GM18951 (cell line): Measurements from ENCODE around the gene GALNS.

Experiments
- POLR2A ChIP-seq: IDR thresholded peaks from 4 replicates; pipeline ENCODE4 v1.6.1; 2011; ENCODE audit warnings: mild to moderate bottlenecking; ENCODE audit not compliant: insufficient read length, insufficient read depth; ENCODE audit errors: extremely low read depth
- in situ Hi-C: fragments of 300-500 bp; cut with MboI; formaldehyde crosslinking; loops from one replicate; pipeline ENCODE4 v1.12.0; 2022; ENCODE audit warnings: low sequenced_read_pairs, mixed read lengths, inconsistent platforms; ENCODE audit not compliant: unreplicated experiment

Gene GALNS

DNA sequence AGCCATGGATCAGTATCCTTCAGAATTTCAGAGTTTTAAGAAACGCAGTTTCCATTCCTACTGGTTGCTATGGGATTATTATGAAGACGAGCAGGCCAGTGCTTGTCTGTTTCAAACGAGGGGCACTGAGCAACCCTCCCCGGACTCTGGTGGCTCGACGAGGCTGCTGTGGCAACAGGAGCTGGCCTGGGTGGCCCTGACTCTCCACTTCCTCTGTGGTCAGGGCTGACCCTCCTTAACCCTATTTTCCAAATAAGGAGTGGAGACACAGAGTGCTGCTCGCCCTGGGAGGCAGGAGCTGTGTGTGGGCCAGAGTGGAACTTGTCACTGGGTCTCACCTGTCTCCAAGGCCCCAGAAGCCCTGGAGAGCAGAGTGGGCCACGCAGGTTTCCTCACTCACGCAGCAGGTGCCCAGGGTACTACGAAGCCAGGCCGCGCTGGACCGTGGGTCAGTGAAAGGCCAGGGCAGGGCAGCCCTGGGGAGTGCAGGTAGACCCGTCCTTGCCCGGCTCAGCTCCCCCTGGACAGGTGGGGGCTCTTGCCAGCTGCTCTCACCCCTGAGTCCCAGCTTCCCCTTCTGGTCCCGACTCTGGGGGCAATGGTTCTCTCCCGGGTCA lies 3.3 kb downstream of the GALNS start:
- in situ Hi-C loops = no loop called here

DNA sequence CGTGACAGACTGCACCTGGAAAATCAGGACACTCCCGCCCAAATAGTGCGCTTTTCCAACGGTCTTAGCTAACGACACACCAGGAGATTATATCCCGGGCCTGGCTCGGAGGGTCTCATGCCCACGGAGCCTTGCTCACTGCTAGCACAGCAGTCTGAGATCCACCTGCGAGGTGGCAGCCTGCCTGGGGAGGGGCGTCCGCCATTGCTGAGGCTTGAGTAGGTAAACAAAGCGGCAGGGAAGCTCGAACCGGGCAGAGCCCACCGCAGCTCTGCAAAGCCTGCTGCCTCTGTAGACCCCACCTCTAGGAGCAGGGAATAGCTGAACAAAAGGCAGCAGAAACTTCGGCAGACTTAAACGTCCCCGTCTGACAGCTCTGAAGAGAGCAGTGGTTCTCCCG lies 5.1 kb downstream of the GALNS start:
- in situ Hi-C loops = no loop called here
- TF ChIP-seq POLR2A = no peak

More for the DNA sequence above, 3.3 kb downstream of the GALNS start:
- no peak for TF ChIP-seq POLR2A

DNA sequence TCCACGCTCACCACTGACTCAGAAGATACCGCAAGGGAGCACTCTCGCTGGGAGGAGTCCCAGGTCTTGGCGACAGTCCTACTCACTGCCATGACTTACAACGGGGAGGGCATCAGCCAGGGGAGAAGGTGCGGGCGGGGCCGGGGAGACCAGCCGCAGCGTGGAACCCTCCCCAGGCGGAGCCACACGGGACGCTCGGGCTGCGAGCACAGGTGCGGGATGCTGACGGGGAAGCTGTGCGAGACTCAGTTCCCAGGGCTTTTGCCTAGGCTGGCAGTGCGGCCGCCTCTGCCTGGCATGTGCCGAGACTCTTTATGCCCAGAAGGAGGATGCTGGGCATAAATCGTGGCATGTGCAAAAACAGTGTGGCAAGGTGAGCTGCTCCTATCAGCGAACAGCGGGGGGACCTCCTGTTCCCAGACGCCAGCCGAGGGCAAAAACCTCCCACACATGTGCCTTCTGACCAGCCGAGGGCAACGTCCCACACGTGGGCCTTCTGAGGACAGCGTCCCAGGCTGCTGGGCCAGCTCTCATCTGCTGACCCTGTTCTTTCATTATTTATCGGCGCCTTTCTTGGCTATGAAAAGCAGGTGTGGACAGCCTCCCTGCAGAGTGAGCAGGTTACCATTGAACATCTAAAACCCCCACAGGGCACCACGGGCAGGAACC lies 6.1 kb downstream of the GALNS start:
- TF ChIP-seq POLR2A = no peak
- in situ Hi-C loops = no loop called here

DNA sequence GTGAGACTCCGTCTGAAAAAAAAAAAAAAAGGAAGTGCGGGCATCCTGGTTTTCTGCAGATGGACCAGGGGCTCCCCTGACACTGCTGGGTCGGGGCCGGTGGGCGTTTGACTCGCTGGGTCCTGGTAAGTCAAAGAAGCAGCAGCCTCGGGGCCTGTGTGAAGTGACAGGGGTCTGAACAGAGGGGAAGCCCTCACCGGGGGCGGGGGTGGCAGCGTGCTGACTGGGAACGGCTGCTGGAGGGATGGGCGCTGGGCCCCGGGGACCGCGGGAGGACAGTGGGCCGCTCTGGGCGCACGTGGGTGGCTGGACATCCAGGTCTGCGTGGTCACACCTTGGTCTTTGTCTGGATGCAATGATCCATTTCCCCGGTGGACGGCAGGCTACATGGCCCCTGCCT lies 8.2 kb downstream of the GALNS start:
- TF ChIP-seq POLR2A = no peak
- in situ Hi-C loops = no loop called here

DNA sequence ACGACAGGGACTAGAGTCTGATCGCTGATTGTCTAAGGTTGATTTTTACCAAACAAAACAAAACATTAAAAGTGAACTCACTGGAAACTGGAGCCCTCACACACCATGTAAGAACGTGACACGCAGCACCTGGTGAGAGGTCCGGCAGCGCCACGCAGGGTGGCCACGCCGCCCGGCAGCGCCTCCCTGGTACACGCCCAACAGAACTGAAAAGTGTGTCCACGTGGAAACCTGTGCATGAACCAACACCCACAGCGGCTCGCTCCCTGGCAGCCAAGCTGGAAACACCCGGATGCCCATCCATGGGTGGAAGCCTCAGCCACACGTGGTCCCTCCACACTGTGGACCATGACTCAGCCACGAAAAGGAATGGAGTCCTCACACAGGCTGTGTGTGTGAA lies 9.1 kb downstream of the GALNS start:
- no peak for TF ChIP-seq POLR2A
- in situ Hi-C loops = no loop called here

DNA sequence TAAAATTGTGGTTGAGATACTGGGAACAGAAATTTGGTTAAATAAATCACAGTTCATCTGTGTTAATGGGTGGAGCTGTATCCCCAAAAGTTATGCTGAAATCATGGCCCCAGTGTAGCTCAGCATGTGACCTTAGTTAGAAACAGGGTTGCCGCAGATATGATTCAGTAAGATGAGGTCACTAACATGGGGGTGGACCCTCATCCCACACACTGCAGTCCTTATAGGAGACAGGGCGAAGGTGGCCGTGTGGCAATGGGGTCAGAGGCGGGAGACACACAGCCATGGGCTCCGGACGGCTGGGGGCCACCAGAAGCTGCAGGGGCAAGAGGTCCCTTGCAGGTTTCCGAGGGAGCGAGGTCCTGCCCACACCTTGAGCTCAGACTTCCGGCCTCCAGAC lies 10.7 kb downstream of the GALNS start:
- in situ Hi-C loops = no loop called here
- no peak for TF ChIP-seq POLR2A

DNA sequence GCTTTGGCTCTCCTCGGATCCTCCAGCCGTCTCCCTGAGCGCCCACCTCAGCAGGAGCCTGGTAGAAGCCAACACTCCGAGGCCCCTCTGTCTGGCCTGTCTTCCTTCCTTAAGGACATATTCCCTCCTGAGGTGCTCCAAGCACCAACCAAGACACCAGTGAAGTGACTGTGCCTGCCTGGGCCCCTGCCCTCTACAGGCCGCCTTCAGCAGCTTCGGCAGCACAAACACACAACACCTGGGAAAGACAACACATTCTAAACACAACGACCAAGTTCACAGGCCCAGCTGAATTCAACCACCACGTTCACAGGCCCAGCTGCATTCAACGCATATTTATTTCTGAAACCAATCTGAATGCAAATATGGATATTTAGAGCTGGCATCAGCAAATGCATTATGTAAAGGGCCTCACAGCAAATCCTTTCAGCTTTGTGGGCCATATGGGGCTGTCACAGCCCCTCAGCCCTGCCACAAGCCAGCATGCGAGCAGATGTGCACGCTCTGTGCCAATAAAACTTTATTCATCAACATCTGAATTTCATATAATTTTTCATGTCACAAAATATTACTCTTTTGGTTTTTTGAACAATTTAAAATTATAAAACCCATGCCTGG lies 12.2 kb downstream of the GALNS start:
- in situ Hi-C loops = no loop called here

DNA sequence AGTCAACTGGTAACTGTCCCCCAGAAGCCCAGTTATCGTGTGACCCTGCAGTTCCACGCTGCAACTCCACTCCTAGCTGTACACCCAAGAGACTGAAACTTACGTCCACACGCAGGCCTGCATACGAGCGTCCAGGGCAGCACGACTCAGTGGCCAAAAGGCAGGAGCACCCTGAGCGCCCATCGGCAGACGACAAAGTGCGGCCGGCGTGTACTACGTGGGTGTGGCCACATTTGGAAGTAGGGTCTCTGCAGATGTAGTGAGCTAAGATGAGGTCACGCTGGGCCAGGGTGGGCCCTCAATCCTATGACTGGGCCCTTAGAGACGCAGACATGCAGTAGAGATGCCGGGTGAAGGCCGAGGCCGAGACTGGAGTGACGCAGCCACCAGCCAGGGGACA lies 13.5 kb downstream of the GALNS start:
- TF ChIP-seq POLR2A = no peak
- in situ Hi-C loops = no loop called here

More for the DNA sequence above, 12.2 kb downstream of the GALNS start:
- TF ChIP-seq POLR2A = no peak

DNA sequence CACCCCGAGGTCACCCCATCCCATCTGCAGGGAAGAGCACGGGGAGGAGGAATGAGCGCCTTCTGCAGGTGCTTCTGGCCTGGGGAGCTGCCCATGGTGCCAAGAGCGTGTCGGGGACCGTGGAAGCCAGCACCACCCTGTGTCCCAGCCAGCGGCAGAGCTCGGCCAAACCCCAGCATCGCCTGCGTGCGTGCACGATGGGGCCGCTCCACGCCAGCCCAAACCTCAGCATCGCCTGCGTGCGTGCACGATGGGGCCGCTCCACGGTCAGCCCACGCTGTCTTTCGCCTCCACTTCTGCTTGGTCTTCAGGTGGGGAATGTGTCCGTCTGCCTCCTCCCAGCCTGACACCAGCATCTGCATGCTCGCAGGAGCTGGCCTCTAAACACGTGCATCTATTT lies 13.9 kb downstream of the GALNS start:
- in situ Hi-C loops = no loop called here

DNA sequence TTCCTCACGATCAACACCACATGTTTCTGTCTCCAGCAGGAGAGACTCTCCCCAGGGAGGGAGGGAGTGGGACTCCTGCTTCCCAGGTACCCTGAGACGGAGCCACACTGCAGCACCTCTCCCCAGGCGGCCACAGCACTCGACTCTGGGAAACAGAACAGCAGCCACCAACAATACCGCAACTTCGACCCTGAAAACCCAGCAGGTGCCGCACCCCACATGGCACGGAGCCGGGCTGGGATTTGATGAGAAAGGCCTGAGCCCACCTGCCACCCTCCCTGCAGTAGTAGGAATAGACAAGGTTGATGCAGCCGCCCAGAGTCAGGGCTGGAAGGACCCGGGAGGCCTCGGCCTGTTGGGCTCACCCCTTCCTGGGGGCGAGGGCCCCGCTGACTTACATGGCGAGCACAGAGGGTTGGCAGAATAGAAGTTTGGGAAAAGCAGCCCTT lies 14.4 kb downstream of the GALNS start:
- in situ Hi-C loops = no loop called here
- TF ChIP-seq POLR2A = no peak

More for the DNA sequence above, 13.9 kb downstream of the GALNS start:
- no peak for TF ChIP-seq POLR2A

DNA sequence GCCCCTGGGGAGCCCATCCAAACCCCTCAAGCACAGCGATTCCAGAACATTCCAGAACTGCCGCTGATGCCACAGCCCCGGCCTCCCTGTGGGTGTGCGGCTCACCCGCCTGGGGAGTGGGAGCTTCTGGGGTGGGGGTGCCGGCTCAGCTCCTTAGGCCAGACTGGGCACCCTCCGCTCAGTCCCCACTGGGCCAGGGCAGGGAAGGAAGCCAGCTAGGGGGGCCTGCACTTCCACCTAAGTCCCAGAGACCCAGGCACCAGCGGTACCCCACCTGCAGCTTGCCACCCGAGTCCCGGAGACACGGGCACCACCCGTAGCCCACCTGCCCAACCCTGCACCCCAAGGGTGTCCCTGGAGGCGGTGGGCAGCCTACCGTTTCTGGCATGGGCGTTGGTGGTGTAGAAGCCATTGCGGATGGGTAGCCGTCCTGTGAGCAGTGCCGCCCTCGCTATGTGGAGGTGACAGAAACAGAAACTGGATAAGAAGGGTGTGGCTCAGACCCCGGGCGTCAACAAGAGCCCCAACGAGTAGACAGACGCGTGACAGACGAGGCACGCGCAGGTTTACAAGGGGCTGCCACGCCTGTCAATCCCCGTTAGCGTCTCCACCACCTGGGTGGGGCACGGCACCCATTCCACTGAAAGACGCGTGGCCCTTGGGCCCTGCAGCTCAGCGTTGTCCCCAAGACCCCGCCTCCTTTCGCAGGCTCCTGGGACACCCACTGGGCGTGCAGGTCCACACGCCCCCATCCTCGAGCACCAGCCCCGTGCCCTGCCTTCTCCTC lies 15.0 kb downstream of the GALNS start:
- TF ChIP-seq POLR2A = no peak
- in situ Hi-C loops = no loop called here

DNA sequence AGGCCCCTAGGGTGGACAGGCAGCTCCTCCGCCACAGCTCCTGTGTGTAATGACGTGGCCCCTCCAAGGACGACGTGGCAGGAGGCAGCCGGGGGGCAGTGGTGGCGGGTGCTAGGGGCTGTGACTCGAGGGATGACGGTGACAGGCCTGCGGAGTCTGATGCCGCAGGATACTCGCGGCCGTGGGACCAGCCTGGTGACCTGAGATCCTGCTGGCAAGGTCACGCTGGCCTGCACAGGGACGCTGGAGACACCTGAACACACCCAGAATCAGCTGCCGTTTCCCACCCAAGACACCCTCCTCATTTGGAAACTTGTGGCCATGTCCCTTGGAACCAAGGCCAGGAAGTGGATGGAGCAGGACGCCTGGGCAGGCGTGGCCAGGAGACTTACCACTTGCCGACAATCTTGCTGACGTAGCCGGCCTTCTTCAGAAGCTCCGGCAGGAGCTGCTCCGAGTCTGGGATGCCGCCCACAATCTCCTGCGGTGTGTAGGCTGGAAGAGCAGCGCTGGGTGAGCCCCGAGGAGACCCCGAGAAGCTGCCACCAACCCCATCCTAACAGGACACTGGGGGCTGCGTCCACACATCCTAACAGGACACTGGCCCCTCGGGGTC lies 16.0 kb downstream of the GALNS start:
- in situ Hi-C loops = no loop called here
- TF ChIP-seq POLR2A = no peak
